ENCODE measurements around the gene GULP1. TPM values are rescaled to one million over a fixed set of nuclear protein-coding genes. Genes with fewer than 3 reads are reported as not detected.

Gene GULP1
- total RNA-seq, 1 donor: 21.7 TPM

GRCh38 chr2:188449561-188449960, 157.9 kb downstream of the GULP1 start:
- Histone ChIP-seq H3K4me1 (ENCODE audit: insufficient read depth, low read length) (no peaks in the 10 kb centered on the region), H3K4me2 (ENCODE audit: insufficient read depth, low read length) (no peak overlapping the region), H3K27ac (ENCODE audit: low read depth, low read length) (no peak overlapping the region), H2AFZ (ENCODE audit: low read length) (no peak overlapping the region), H3K27me3 (ENCODE audit: insufficient read depth, low read length) (no peaks in the 10 kb centered on the region), H3K4me3 (ENCODE audit: insufficient read depth, low read length) (no peak overlapping the region), H3K79me2 (ENCODE audit: insufficient read depth, low read length) (no peaks in the 10 kb centered on the region), H3K36me3 (ENCODE audit: insufficient read depth, low read length) (no peaks in the 10 kb centered on the region), H4K20me1 (ENCODE audit: insufficient read depth, low read length) (no peaks in the 10 kb centered on the region), H3K9me3 (ENCODE audit: low read depth, low read length) (no peaks in the 10 kb centered on the region)
- no peak for DNase-seq (ENCODE audit: insufficient read length, low spot score, missing footprints)
- TF ChIP-seq, protein P1, sequence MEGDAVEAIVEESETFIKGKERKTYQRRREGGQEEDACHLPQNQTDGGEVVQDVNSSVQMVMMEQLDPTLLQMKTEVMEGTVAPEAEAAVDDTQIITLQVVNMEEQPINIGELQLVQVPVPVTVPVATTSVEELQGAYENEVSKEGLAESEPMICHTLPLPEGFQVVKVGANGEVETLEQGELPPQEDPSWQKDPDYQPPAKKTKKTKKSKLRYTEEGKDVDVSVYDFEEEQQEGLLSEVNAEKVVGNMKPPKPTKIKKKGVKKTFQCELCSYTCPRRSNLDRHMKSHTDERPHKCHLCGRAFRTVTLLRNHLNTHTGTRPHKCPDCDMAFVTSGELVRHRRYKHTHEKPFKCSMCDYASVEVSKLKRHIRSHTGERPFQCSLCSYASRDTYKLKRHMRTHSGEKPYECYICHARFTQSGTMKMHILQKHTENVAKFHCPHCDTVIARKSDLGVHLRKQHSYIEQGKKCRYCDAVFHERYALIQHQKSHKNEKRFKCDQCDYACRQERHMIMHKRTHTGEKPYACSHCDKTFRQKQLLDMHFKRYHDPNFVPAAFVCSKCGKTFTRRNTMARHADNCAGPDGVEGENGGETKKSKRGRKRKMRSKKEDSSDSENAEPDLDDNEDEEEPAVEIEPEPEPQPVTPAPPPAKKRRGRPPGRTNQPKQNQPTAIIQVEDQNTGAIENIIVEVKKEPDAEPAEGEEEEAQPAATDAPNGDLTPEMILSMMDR (IDR thresholded peaks at IDR 0.05; ENCODE audit: extremely low read depth, low read depth, low read length): no peak

- Histone ChIP-seq H3K4me2 (ENCODE audit: insufficient read depth, low read length) (no peak overlapping the region), H3K9me3 (ENCODE audit: low read depth, low read length) (no peaks in the 10 kb centered on the region), H3K36me3 (ENCODE audit: insufficient read depth, low read length) (no peaks in the 10 kb centered on the region), H2AFZ (ENCODE audit: low read length) (no peak overlapping the region), H3K27ac (ENCODE audit: low read depth, low read length) (no peak overlapping the region), H3K4me3 (ENCODE audit: insufficient read depth, low read length) (no peak overlapping the region), H4K20me1 (ENCODE audit: insufficient read depth, low read length) (no peaks in the 10 kb centered on the region), H3K4me1 (ENCODE audit: insufficient read depth, low read length) (no peaks in the 10 kb centered on the region), H3K27me3 (ENCODE audit: insufficient read depth, low read length) (no peaks in the 10 kb centered on the region), H3K79me2 (ENCODE audit: insufficient read depth, low read length) (no peaks in the 10 kb centered on the region)
- DNase-seq (ENCODE audit: insufficient read length, low spot score, missing footprints): no peak
- TF ChIP-seq, protein P1 (IDR thresholded peaks at IDR 0.05; ENCODE audit: extremely low read depth, low read depth, low read length): no peak
Measured at GRCh38 chr2:188449971-188450370, 158.3 kb downstream of the GULP1 start.

DNA sequence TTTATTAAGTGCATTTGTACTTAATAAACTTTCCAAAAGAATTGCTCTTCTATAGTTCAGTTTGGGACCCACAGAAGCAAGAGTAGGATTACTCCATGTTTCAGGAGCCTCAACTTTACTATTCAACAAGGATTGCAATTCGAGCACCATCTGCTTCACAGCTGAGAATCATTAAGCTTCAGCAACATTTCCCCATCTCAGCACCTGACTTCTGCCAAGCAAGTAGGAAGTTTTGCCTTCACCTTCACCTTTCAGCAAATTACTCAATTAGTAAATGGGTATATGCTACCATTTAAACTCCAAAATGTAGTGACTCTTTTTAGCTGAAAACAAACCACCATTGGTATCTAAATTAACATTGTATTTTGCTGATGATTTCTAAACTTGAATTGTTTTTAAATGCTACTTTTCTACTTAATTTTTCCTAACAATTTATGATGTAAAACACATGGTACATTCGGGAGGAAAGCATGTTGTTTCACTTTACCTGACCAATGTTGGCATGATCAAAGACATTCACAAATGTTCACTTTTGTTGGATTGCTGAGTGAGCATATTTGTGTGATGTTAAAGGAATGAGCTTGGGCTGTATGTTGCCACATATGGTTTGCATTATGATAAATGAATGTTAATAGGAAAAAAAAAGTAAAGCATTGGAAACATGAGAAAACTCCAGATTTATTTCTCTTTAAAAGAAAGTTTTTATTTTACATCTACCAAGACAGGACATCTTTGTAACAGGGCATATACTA, 159.2 kb downstream of the GULP1 start:
- Histone ChIP-seq H2AFZ (ENCODE audit: low read length) (no peak overlapping the region), H3K36me3 (ENCODE audit: insufficient read depth, low read length) (no peaks in the 10 kb centered on the region), H3K9me3 (ENCODE audit: low read depth, low read length) (no peaks in the 10 kb centered on the region), H3K79me2 (ENCODE audit: insufficient read depth, low read length) (no peaks in the 10 kb centered on the region), H3K27ac (ENCODE audit: low read depth, low read length) (no peak overlapping the region), H3K4me3 (ENCODE audit: insufficient read depth, low read length) (no peak overlapping the region), H4K20me1 (ENCODE audit: insufficient read depth, low read length) (no peaks in the 10 kb centered on the region), H3K4me1 (ENCODE audit: insufficient read depth, low read length) (no peaks in the 10 kb centered on the region), H3K27me3 (ENCODE audit: insufficient read depth, low read length) (no peaks in the 10 kb centered on the region), H3K4me2 (ENCODE audit: insufficient read depth, low read length) (no peak overlapping the region)
- DNase-seq (ENCODE audit: insufficient read length, low spot score, missing footprints): no peak
- TF ChIP-seq, protein P1 (IDR thresholded peaks at IDR 0.05; ENCODE audit: extremely low read depth, low read depth, low read length): no peak

GRCh38 chr2:188452084-188452483, 160.4 kb downstream of the GULP1 start:
- no peaks in the 10 kb centered on the region for H3K79me2 ChIP-seq (ENCODE audit: insufficient read depth, low read length)
- H3K4me2 ChIP-seq (ENCODE audit: insufficient read depth, low read length): no peak overlapping the region
- H3K9me3 ChIP-seq (ENCODE audit: low read depth, low read length): no peaks in the 10 kb centered on the region
- H3K4me3 ChIP-seq (ENCODE audit: insufficient read depth, low read length): no peak overlapping the region
- H3K36me3 ChIP-seq (ENCODE audit: insufficient read depth, low read length): no peaks in the 10 kb centered on the region
- no peak overlapping the region for H2AFZ ChIP-seq (ENCODE audit: low read length)
- no peak overlapping the region for H3K27ac ChIP-seq (ENCODE audit: low read depth, low read length)
- no peaks in the 10 kb centered on the region for H4K20me1 ChIP-seq (ENCODE audit: insufficient read depth, low read length)
- TF ChIP-seq, protein P1 (IDR thresholded peaks at IDR 0.05; ENCODE audit: extremely low read depth, low read depth, low read length): no peak
- no peak for DNase-seq (ENCODE audit: insufficient read length, low spot score, missing footprints)
- H3K4me1 ChIP-seq (ENCODE audit: insufficient read depth, low read length): no peaks in the 10 kb centered on the region
- H3K27me3 ChIP-seq (ENCODE audit: insufficient read depth, low read length): no peaks in the 10 kb centered on the region
